Measurements from ENCODE around the gene AGBL4.

AGBL4 gene

GRCh38 chr1:48524892-48525467 lies 1498.8 kb downstream of the AGBL4 start:
- ChIA-PET POLR2A (no interaction called here), CTCF (interaction anchor here (1.6 kb wide), 1 partner anchor 13 kb away, joined by 3 read pairs; no protein-coding TSS in a partner anchor)
- no peaks in the 10 kb centered on the region for H3K36me3 ChIP-seq (ENCODE audit: control insufficient read depth in 2 of 2, insufficient read depth in 1 of 2, low read length in 2 of 2)

GRCh38 chr1:48523558-48523957 lies 1500.2 kb downstream of the AGBL4 start:
- POLR2A ChIA-PET: no interaction called here
- no peaks in the 10 kb centered on the region for H3K9me3 ChIP-seq (ENCODE audit: control insufficient read depth, insufficient read depth, low read depth, low read length)
- CTCF ChIA-PET: interaction anchor here (0.7 kb wide), 2 partner anchors 9 to 26 kb away, joined by 3 to 4 read pairs; no protein-coding TSS in a partner anchor
- no peak overlapping the region for H3K27ac ChIP-seq (ENCODE audit: extremely low read depth, low read depth, low read length)
- no peaks in the 10 kb centered on the region for H3K4me1 ChIP-seq (ENCODE audit: control insufficient read depth, insufficient read depth, low read length)
- no peak overlapping the region for H3K4me3 ChIP-seq (ENCODE audit: low read depth, low read length)
- no peaks in the 10 kb centered on the region for H3K36me3 ChIP-seq (ENCODE audit: control insufficient read depth in 2 of 2, insufficient read depth in 1 of 2, low read length in 2 of 2)
- no peak for TF ChIP-seq ZSCAN16 (tag by site-specific recombination; IDR thresholded peaks at IDR 0.05)
- no peak for TF ChIP-seq ZNF623 (tag by site-specific recombination; IDR thresholded peaks at IDR 0.05)
- no peak for TF ChIP-seq SCRT1 (tag by site-specific recombination; IDR thresholded peaks at IDR 0.05; ENCODE audit: borderline replicate concordance)
- TF ChIP-seq ZSCAN18 (tag by site-specific recombination; IDR thresholded peaks at IDR 0.05): no peak
- TF ChIP-seq ZNF660 (tag by site-specific recombination; IDR thresholded peaks at IDR 0.05): no peak
- TF ChIP-seq SP2 (tag by site-specific recombination; IDR thresholded peaks at IDR 0.05): no peak
- no peak for TF ChIP-seq ZNF366 (tag by site-specific recombination; conservative IDR thresholded peaks at IDR 0.05)
- TF ChIP-seq ZFP69B (tag by site-specific recombination; IDR thresholded peaks at IDR 0.05): no peak
- no peak for TF ChIP-seq ZNF488 (tag by site-specific recombination; IDR thresholded peaks at IDR 0.05)
- TF ChIP-seq ZNF518A (tag by site-specific recombination; conservative IDR thresholded peaks at IDR 0.05; ENCODE audit: low read depth): no peak
- TF ChIP-seq ZNF449 (tag by site-specific recombination; IDR thresholded peaks at IDR 0.05): no peak

More at GRCh38 chr1:48524892-48525467, 1498.8 kb downstream of the AGBL4 start:
- Histone ChIP-seq H3K4me3 (ENCODE audit: low read depth, low read length) (no peak overlapping the region), H3K9me3 (ENCODE audit: control insufficient read depth, insufficient read depth, low read depth, low read length) (no peaks in the 10 kb centered on the region), H3K4me1 (ENCODE audit: control insufficient read depth, insufficient read depth, low read length) (no peaks in the 10 kb centered on the region), H3K27ac (ENCODE audit: extremely low read depth, low read depth, low read length) (no peak overlapping the region)
- TF ChIP-seq ZIC2 (tag by site-specific recombination; IDR thresholded peaks at IDR 0.05) (no peak), KLF8 (tag by site-specific recombination; IDR thresholded peaks at IDR 0.05) (no peak), ZNF792 (tag by site-specific recombination; IDR thresholded peaks at IDR 0.05) (no peak), ZNF175 (tag by site-specific recombination; IDR thresholded peaks at IDR 0.05) (no peak), ZFP37 (tag by site-specific recombination; IDR thresholded peaks at IDR 0.05) (no peak), ZXDB (tag by site-specific recombination; IDR thresholded peaks at IDR 0.05) (no peak), ZBTB6 (tag by site-specific recombination; IDR thresholded peaks at IDR 0.05) (no peak), ZNF354C (tag by site-specific recombination; IDR thresholded peaks at IDR 0.05; ENCODE audit: borderline replicate concordance, low read depth) (no peak), ZNF530 (tag by site-specific recombination; IDR thresholded peaks at IDR 0.05; ENCODE audit: low read depth) (no peak), BCL11A (tag by site-specific recombination; IDR thresholded peaks at IDR 0.05; ENCODE audit: low read depth) (no peak), ZNF114 (tag by site-specific recombination; IDR thresholded peaks at IDR 0.05) (no peak), SALL2 (tag by site-specific recombination; IDR thresholded peaks at IDR 0.05; ENCODE audit: borderline replicate concordance) (no peak), ZNF274 (IDR thresholded peaks at IDR 0.05; ENCODE audit: low read length) (no peak), ZNF274 (tag by site-specific recombination; IDR thresholded peaks at IDR 0.05; ENCODE audit: borderline replicate concordance) (no peak), ZNF521 (tag by site-specific recombination; IDR thresholded peaks at IDR 0.05) (no peak), REPIN1 (tag by site-specific recombination; IDR thresholded peaks at IDR 0.05; ENCODE audit: low read depth) (no peak), ATF2 (tag by site-specific recombination; IDR thresholded peaks at IDR 0.05; ENCODE audit: low read depth) (no peak)

Data from HEK293 (cell line).